GM12878 (cell line): ENCODE data around the gene TUB. TPM values are rescaled to one million over a fixed set of nuclear protein-coding genes. Genes with fewer than 3 reads are reported as not detected.

Experiments
- ATAC-seq: fragments of 200-7000 bp; cut with Tn5 transposase; 3 replicates; pipeline ENCODE4 v1.9.1; 2020; ENCODE audit warnings: mild to moderate bottlenecking, moderate library complexity
- BruUV-seq: library from RNA; stranded (reverse); fragments of 400-500 nt; replicated peaks from 2 replicates; lab custom pipeline; 2021; lab: Mats Ljungman, UMichigan
- CTCF ChIA-PET: fragments of 300-600 bp; sonication (Branson Sonifier 250); formaldehyde crosslinking; extraction: SDS; loops from one replicate; lab custom pipeline; 2021; ENCODE audit warnings: inconsistent platforms; lab: Yijun Ruan, JAX
- POLR2A ChIA-PET: fragments of 350-600 bp; formaldehyde crosslinking; extraction: SDS; loops from one replicate; lab custom pipeline; 2021; ENCODE audit warnings: inconsistent platforms; lab: Charles Lee
- RAD21 ChIA-PET: fragments of 300-600 bp; sonication (Branson Sonifier 250); formaldehyde crosslinking; loops from one replicate; lab custom pipeline; 2023; ENCODE audit warnings: antibody characterized with exemption; ENCODE audit not compliant: unreplicated experiment; lab: Charles Lee
- SMC1A ChIA-PET: fragments of 300-600 bp; sonication (Branson Sonifier 250); formaldehyde crosslinking; loops from one replicate; lab custom pipeline; 2023; ENCODE audit not compliant: unreplicated experiment, uncharacterized antibody; lab: Charles Lee
- DNase-seq: peaks from one replicate; pipeline ENCODE4 v3.0.0-alpha.2; 2011; ENCODE audit warnings: low read depth, low spot score
- FAIRE-seq: peaks from 3 replicates; lab custom pipeline; 2011; peaks lifted over from hg19 to GRCh38; lab: Jason Lieb, UNC
- H2AFZ ChIP-seq: 2 replicates; pipeline ENCODE4 v1.6.0; 2011; ENCODE audit warnings: low read depth, low read length, control low read depth; ENCODE audit not compliant: control insufficient read depth
- H3K27ac ChIP-seq: 2 replicates; pipeline ENCODE4 v1.5.1; 2011; ENCODE audit warnings: control low read depth; ENCODE audit not compliant: control insufficient read depth, insufficient read depth
- H3K27me3 ChIP-seq, 2 experiments: replicated peaks in 1 of 2; 2 replicates each; pipeline versions ENCODE4 v1.6.0 to v1.6.1; 2011; ENCODE audit warnings: low read length in 1 of 2; ENCODE audit not compliant: control insufficient read depth in 2 of 2, insufficient read depth in 2 of 2
- H3K36me3 ChIP-seq, 2 experiments: 2 replicates each; pipeline ENCODE4 v1.5.1; 2011; ENCODE audit warnings: low read length in 1 of 2; ENCODE audit not compliant: control insufficient read depth in 2 of 2, insufficient read depth in 2 of 2
- H3K4me1 ChIP-seq: 2 replicates; pipeline ENCODE4 v1.6.1; 2011; ENCODE audit warnings: mild to moderate bottlenecking, low read length, moderate library complexity, mixed read lengths; ENCODE audit not compliant: control insufficient read depth, insufficient read depth
- H3K4me2 ChIP-seq: 2 replicates; pipeline ENCODE4 v1.6.0; 2011; ENCODE audit warnings: control low read depth; ENCODE audit not compliant: control insufficient read depth, insufficient read depth
- H3K4me3 ChIP-seq: fragments of 200-600 bp; sonication (generic); 2 replicates; pipeline ENCODE4 v1.5.1; 2016
- H3K79me2 ChIP-seq: 2 replicates; pipeline ENCODE4 v1.6.0; 2011; ENCODE audit warnings: low read length; ENCODE audit not compliant: control insufficient read depth, insufficient read depth
- H3K9ac ChIP-seq: 2 replicates; pipeline ENCODE4 v1.8.0; 2011; ENCODE audit warnings: low read length, control low read depth, mixed read lengths; ENCODE audit not compliant: control insufficient read depth, insufficient read depth
- H3K9me3 ChIP-seq: replicated peaks from 3 replicates; pipeline ENCODE4 v1.5.1; 2011; ENCODE audit warnings: mild to moderate bottlenecking, low read length; ENCODE audit not compliant: control insufficient read depth, insufficient read depth
- H4K20me1 ChIP-seq: 2 replicates; pipeline ENCODE4 v1.6.0; 2011; ENCODE audit not compliant: control insufficient read depth, insufficient read depth
- BRCA1 ChIP-seq: IDR thresholded peaks from 2 replicates; pipeline ENCODE4 v1.6.1; 2011; ENCODE audit warnings: low read depth, low read length, improper control_type of control experiment
- CEBPB ChIP-seq, 2 experiments: fragments of 150-350 bp in 1 of 2; IDR thresholded peaks; 2 replicates each; pipeline ENCODE4 v1.6.1; 2012 to 2014; ENCODE audit warnings: low read depth in 2 of 2, low read length in 2 of 2, borderline replicate concordance in 1 of 2, inconsistent platforms in 1 of 2
- CHD2 ChIP-seq: IDR thresholded peaks from 2 replicates; pipeline ENCODE4 v1.6.1; 2011; ENCODE audit warnings: low read depth, low read length, improper control_type of control experiment, borderline replicate concordance
- EGR1 ChIP-seq, 2 experiments: IDR thresholded peaks; 1 replicate in 1 of 2; 2 replicates in 1 of 2; pipeline ENCODE4 v1.6.1; 2011 to 2012; ENCODE audit warnings: low read depth in 2 of 2, low read length in 2 of 2, borderline replicate concordance in 1 of 2, mild to moderate bottlenecking in 1 of 2, moderate library complexity in 1 of 2
- EZH2 ChIP-seq: IDR thresholded peaks from 2 replicates; pipeline ENCODE4 v1.6.1; 2012; ENCODE audit warnings: low read depth, mild to moderate bottlenecking, control low read depth, inconsistent platforms, low read length, borderline replicate concordance; ENCODE audit not compliant: control insufficient read depth
- FOXM1 ChIP-seq: IDR thresholded peaks from 2 replicates; pipeline ENCODE4 v1.6.1; 2012; ENCODE audit warnings: low read depth, mild to moderate bottlenecking, inconsistent platforms, low read length, moderate library complexity
- GABPA ChIP-seq: IDR thresholded peaks from 2 replicates; pipeline ENCODE4 v1.6.1; 2014; ENCODE audit warnings: antibody characterized with exemption, low read depth, mild to moderate bottlenecking, inconsistent platforms
- GATAD2B ChIP-seq: fragments of 450-650 bp; conservative IDR thresholded peaks from 2 replicates; pipeline ENCODE4 v1.6.1; 2017; ENCODE audit warnings: low read depth, mild to moderate bottlenecking, moderate library complexity
- IRF4 ChIP-seq: IDR thresholded peaks from 2 replicates; pipeline ENCODE4 v1.6.1; 2011; ENCODE audit warnings: low read depth, low read length
- NBN ChIP-seq: fragments of 450-650 bp; IDR thresholded peaks from 2 replicates; pipeline ENCODE4 v1.6.1; 2016
- POLR2A ChIP-seq: IDR thresholded peaks from 2 replicates; pipeline ENCODE4 v1.6.1; 2011; ENCODE audit warnings: low read depth, mild to moderate bottlenecking, low read length
- PRDM15 ChIP-seq: fragments of 450-650 bp; formaldehyde crosslinking; IDR thresholded peaks from 2 replicates; pipeline ENCODE4 v1.4.0; 2020; ENCODE audit warnings: mild to moderate bottlenecking, moderate library complexity
- SMARCA5 ChIP-seq: fragments of 450-650 bp; IDR thresholded peaks from 2 replicates; pipeline ENCODE4 v1.6.1; 2017; ENCODE audit warnings: mild to moderate bottlenecking
- SPI1 ChIP-seq: IDR thresholded peaks from 2 replicates; pipeline ENCODE4 v1.6.1; 2011; ENCODE audit warnings: low read depth, mild to moderate bottlenecking, low read length, moderate library complexity, borderline replicate concordance; ENCODE audit not compliant: insufficient read depth
- SRF ChIP-seq, 2 experiments: IDR thresholded peaks; 2 replicates each; pipeline ENCODE4 v1.6.1; 2011; ENCODE audit warnings: low read depth in 2 of 2, low read length in 2 of 2, mild to moderate bottlenecking in 1 of 2, moderate library complexity in 1 of 2
- SUZ12 ChIP-seq: fragments of 200-600 bp; sonication (generic); IDR thresholded peaks from one replicate; pipeline ENCODE4 v1.6.1; 2018; ENCODE audit warnings: antibody characterized with exemption, mild to moderate bottlenecking; ENCODE audit not compliant: unreplicated experiment
- ZZZ3 ChIP-seq: IDR thresholded peaks from 2 replicates; pipeline ENCODE4 v1.6.1; 2011; ENCODE audit warnings: low read depth; ENCODE audit not compliant: control insufficient read depth, insufficient read length
- WGBS: methylation state at CpG from one replicate; pipeline ENCODE4 v1.1.6; 2016; ENCODE audit warnings: low lambda C conversion rate; ENCODE audit not compliant: insufficient replicate concordance, insufficient coverage; ENCODE audit errors: missing lambda C conversion rate; 5-methylcytosine and 5-hydroxymethylcytosine counted together
- in situ Hi-C: fragments of 300-500 bp; cut with MboI; formaldehyde crosslinking; loops from 9 replicates; pipeline ENCODE4 v1.14.3; 2018; ENCODE audit warnings: mixed read lengths
- intact Hi-C: fragments of 100-400 bp; cut with micrococcal nuclease; formaldehyde crosslinking; loops from one replicate; pipeline ENCODE4 v1.14.2; 2022; ENCODE audit not compliant: unreplicated experiment
- polyA plus RNA-seq, 11 experiments: library from polyadenylated mRNA; depleted of rRNA in 4 of 11; unstranded in 6 of 11; stranded (reverse) in 5 of 11; fragments of >200 nt; fragmentation: Nextera tagmentation in 4 of 11; fragmentation: Illumina TruSeq in 1 of 11; extraction: Ambion mirVana in 4 of 11; extraction: Trizol in 1 of 11; gene quantifications; 1 replicate in 1 of 11; 2 replicates in 10 of 11; pipeline versions ENCODE4 v1.2.1 to v1.2.3, GENCODE V29; 2011 to 2016; ENCODE audit warnings: inconsistent platforms in 2 of 11, missing spikeins in 2 of 11, low read depth in 1 of 11
- total RNA-seq, 4 experiments: library from RNA; depleted of rRNA in 3 of 4; stranded (reverse); fragments of >200 nt in 3 of 4; fragmentation: Illumina TruSeq in 1 of 4; extraction: Trizol in 1 of 4; gene quantifications; 2 replicates each; pipeline versions ENCODE4 v1.2.1 to v1.2.3, GENCODE V29; 2013 to 2021
- TF ChIP-seq, protein P1 (sequence below): fragments of 450-650 bp; IDR thresholded peaks from 2 replicates; pipeline ENCODE4 v1.6.1; 2017; ENCODE audit warnings: mild to moderate bottlenecking

Gene TUB
- total and polyA plus RNA-seq, 10 of the 15 experiments (the other 5 are each of a cell fraction or from before 2014, with no cell fraction given) = 0.01 to 0.06 (median 0.03) TPM; not detected in 6

GRCh38 chr11:8105133-8105532 lies 24.1 kb downstream of the TUB start:
- in situ Hi-C loops = no loop called here
- no peak for ATAC-seq
- Histone ChIP-seq H3K4me3 (no peak overlapping the region), H3K79me2 (no peaks in the 10 kb centered on the region), H3K27me3 (no peaks in the 10 kb centered on the region), H3K36me3 (peaks cover 0 to 9% of the 10 kb centered on the region in 2 experiments; a peak in 2 of 4 replicates), H4K20me1 (no peaks in the 10 kb centered on the region), H2AFZ (no peak overlapping the region), H3K4me1 (no peaks in the 10 kb centered on the region), H3K4me2 (no peak overlapping the region), H3K27ac (no peak overlapping the region), H3K9me3 (no peaks in the 10 kb centered on the region), H3K9ac (no peak overlapping the region)
- CTCF ChIA-PET = interaction anchor here (1.2 kb wide), 1 partner anchor 72 kb away, joined by 4 read pairs; no protein-coding TSS in a partner anchor
- SMC1A ChIA-PET = interaction anchor here (1.0 kb wide), 1 partner anchor 10 kb away, joined by 3 read pairs; no protein-coding TSS in a partner anchor
- POLR2A ChIA-PET = interaction anchor here (0.6 kb wide), 1 partner anchor 136 kb away, joined by 4 read pairs; no protein-coding TSS in a partner anchor
- intact Hi-C loops = no loop called here
- FAIRE-seq = no peak
- DNase-seq = no peak
- no TSS peak for BruUV-seq
- WGBS = 12% methylated on average over 4 of the region's 4 CpGs
- RAD21 ChIA-PET = interaction anchor here (0.6 kb wide), 1 partner anchor 1417 kb away, joined by 4 read pairs; no protein-coding TSS in a partner anchor
- TF ChIP-seq BRCA1 (no peak), GABPA (no peak), SRF (IDR thresholded peaks at IDR 0.05; ENCODE audit: low read depth in 2 of 2, low read length in 2 of 2) (no peak), SMARCA5 (no peak), NBN (no peak), POLR2A (no peak), GATAD2B (no peak), PRDM15 (CRISPR knock-in tag) (no peak), FOXM1 (no peak), SPI1 (no peak), IRF4 (no peak), SUZ12 (no peak), CEBPB (IDR thresholded peaks at IDR 0.05; ENCODE audit: borderline replicate concordance in 1 of 2, low read depth in 2 of 2, low read length in 2 of 2) (no peak), EZH2 (no peak), CHD2 (no peak), ZZZ3 (no peak), EGR1 (IDR thresholded peaks at IDR 0.05; ENCODE audit: borderline replicate concordance in 1 of 2, low read depth in 2 of 2, low read length in 2 of 2) (no peak)
- TF ChIP-seq, protein P1, sequence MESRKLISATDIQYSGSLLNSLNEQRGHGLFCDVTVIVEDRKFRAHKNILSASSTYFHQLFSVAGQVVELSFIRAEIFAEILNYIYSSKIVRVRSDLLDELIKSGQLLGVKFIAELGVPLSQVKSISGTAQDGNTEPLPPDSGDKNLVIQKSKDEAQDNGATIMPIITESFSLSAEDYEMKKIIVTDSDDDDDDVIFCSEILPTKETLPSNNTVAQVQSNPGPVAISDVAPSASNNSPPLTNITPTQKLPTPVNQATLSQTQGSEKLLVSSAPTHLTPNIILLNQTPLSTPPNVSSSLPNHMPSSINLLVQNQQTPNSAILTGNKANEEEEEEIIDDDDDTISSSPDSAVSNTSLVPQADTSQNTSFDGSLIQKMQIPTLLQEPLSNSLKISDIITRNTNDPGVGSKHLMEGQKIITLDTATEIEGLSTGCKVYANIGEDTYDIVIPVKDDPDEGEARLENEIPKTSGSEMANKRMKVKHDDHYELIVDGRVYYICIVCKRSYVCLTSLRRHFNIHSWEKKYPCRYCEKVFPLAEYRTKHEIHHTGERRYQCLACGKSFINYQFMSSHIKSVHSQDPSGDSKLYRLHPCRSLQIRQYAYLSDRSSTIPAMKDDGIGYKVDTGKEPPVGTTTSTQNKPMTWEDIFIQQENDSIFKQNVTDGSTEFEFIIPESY = no peak
- TF ChIP-seq, all 136 proteins: peak for 0
